Activated naive CD4-positive, alpha-beta T cell treated with anti-CD3 and anti-CD28 coated beads, Interleukin-2, amount 50 U/mL, for 72 hours (primary cell): Measurements from ENCODE around the gene RFC1. TPM values are rescaled to one million over a fixed set of nuclear protein-coding genes. Genes with fewer than 3 reads are reported as not detected.
"Not testable (repeated sequence)": the region's sequence is repeated elsewhere in the genome, so short reads cannot be mapped to it uniquely, and the experiment has no call there.

Experiments used
- ATAC-seq, 2 donors: fragments of 150-1000 bp; cut with Tn5 transposase; 2 replicates each; pipeline ENCODE4 v1.10.0; 2021; ENCODE audit warnings: mild to moderate bottlenecking in 2 of 2, moderate library complexity in 2 of 2
- DNase-seq, 2 donors: peaks; one replicate each; pipeline ENCODE4 v3.0.0; 2021 to 2022; ENCODE audit warnings: low spot score in 2 of 2
- H3K27ac Mint-ChIP-seq, 2 donors: one replicate each; pipeline ENCODE4 v1.8.0; 2022; ENCODE audit warnings: mild to moderate bottlenecking in 2 of 2, mixed read lengths in 2 of 2
- H3K36me3 Mint-ChIP-seq, 2 donors: one replicate each; pipeline ENCODE4 v1.8.0; 2022; ENCODE audit warnings: mixed read lengths in 2 of 2
- H3K9me3 Mint-ChIP-seq, 2 donors: one replicate each; pipeline ENCODE4 v1.8.0; 2022; ENCODE audit warnings: mixed read lengths in 2 of 2
- total RNA-seq, 2 donors: library from RNA; stranded (reverse); gene quantifications; one replicate each; pipeline ENCODE4 v1.2.3, GENCODE V29; 2022

RFC1 gene
- total RNA-seq, 2 donors from 2014 or later: 97.7 to 105 TPM

DNA sequence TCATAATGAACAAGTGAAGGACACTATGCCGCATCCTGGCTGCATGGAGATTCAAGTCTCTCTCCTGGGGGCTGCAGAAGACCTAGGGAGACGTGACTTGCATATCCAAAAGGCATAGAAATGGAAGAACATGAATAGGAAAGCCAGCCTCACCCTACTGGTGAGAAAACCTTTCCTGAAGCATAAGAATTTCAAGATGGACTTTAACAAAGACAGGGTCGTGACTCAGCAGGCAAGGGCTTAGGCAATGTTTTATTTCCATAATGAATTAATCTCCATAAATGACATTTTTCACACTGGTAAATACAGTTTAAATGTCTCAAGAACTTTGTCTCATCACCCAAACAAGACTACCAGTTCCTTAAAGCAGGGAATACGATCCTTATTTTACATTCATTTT is 78.9 kb downstream of the RFC1 start:
- no peak for DNase-seq
- H3K27ac Mint-ChIP-seq: no peak overlapping the region
- H3K36me3 Mint-ChIP-seq: peaks cover 0 to 20% of the 10 kb centered on the region in 2 donors
- H3K9me3 Mint-ChIP-seq: no peaks in the 10 kb centered on the region
- ATAC-seq: no peak

DNA sequence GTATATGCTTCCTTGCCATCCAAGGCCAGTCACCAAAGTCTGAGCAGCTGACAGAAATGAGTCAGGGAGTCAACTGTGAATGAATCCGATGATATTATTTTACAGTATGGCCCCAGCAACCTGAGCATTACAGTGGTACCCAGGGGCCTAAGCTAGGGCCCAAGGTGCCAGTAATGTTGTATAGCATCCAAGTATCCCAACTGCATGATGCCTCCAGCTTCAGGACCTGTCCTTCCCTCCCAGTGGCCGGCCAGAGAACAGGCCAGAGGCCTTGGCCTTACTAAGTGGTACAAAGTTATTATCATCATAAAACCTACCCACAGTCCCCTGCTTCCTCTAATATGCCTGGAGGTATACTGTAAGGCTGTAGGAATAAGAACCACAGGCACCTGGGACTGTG is 79.9 kb downstream of the RFC1 start:
- ATAC-seq (no peak), DNase-seq (no peak)
- no peaks in the 10 kb centered on the region for H3K9me3 Mint-ChIP-seq
- H3K36me3 Mint-ChIP-seq: peaks cover 0 to 20% of the 10 kb centered on the region in 2 donors
- H3K27ac Mint-ChIP-seq: no peak overlapping the region

DNA sequence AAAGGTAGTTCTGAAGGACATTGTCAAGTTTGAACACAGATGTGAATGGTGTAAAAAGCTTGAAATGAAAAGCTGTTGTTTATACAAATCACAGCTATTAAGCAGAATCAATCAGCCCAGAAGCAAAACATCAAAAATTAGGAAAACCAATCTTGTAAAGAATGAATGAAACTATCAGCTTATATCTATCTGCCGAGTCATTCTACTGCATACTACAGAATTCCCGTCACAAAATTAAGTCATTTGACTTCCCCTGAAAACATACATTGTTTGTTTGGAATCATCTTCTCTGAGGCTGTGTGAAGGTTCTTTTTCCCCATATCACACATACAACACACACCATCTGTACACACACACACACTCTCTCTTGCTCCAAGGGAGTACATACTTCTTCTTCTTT is 80.3 kb downstream of the RFC1 start:
- ATAC-seq (no peak), DNase-seq (no peak)
- Mint-ChIP-seq H3K27ac (no peak overlapping the region), H3K36me3 (peaks cover 0 to 20% of the 10 kb centered on the region in 2 donors), H3K9me3 (no peaks in the 10 kb centered on the region)

DNA sequence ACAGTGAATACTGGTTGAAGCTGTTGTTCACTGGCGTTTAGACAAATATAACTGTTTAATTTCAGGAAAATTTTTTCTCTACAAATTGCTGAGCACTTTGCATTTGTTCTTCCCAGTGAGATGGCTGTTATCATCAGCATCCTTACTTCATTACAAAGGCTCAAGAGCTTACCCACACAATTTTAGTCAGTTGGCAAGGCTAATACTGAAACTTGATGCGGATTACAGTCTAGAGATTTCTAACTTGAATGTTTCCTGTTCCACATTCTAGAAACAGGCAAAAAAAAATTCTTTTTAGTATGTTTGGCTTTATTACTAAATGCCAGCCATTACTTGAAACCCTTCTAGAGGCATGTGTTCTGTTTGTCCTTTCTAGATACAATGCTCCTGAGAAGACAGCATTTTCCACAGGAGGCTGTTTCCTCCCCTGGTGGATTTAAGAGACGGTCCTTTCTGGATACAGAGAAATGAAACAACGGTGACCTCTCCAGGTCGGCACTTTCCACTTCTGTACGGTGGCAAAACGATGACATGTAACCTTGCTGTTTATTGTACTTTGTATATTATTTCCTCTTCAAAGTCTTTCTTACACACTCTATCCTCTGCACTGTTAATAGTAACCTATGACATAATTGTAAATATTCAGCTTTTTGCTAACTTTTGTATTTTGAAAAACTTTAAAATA is 80.9 kb downstream of the RFC1 start:
- ATAC-seq: no peak
- Mint-ChIP-seq H3K36me3 (peaks cover 0 to 20% of the 10 kb centered on the region in 2 donors), H3K9me3 (no peaks in the 10 kb centered on the region), H3K27ac (no peak overlapping the region)
- no peak for DNase-seq

DNA sequence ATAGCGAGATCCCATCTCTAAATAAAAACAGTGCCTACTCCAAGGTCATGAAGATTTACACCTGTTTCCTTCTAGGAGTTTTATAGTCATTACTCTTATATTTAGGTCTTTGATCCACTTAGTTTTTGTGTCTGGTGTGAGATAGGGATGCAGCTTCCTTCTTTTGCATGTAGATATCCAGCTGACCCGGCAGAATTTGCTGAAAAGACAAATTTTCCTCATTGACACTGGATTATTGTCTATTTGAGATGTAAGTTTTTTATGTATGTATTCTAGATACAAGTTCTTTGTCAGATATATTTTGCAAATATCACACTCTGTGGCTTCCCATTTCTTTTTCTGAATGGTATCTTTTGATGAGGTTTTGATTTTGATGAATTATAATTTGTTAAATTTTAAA is 85.4 kb downstream of the RFC1 start:
- Mint-ChIP-seq H3K27ac (no peak overlapping the region), H3K9me3 (no peaks in the 10 kb centered on the region), H3K36me3 (no peaks in the 10 kb centered on the region)
- no peak for DNase-seq
- ATAC-seq: no peak

DNA sequence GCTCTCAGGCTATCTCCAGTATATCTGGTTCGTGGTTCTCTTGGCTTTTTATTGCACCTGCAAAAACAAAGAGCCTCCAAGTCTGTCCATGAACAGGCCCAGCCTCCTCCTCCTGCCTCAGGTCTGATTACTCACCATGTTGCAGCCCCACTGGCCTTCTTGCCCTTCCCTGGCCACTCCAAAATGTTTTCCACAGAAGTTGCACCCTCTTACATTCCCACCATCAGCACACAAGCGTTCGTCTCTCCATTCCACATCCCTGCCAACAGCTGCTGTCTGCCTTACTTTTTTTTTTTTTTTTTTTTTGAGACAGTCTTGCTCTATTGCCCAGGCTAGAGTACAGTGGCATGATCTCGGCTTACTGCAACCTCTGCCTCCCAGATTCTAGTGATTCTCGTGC is 86.7 kb downstream of the RFC1 start:
- DNase-seq (no peak), ATAC-seq (no peak)
- Mint-ChIP-seq H3K9me3 (no peaks in the 10 kb centered on the region), H3K36me3 (peaks cover 0 to 3% of the 10 kb centered on the region in 2 donors), H3K27ac (peak overlapping the region in 1 of 2 donors; percentile 45)

DNA sequence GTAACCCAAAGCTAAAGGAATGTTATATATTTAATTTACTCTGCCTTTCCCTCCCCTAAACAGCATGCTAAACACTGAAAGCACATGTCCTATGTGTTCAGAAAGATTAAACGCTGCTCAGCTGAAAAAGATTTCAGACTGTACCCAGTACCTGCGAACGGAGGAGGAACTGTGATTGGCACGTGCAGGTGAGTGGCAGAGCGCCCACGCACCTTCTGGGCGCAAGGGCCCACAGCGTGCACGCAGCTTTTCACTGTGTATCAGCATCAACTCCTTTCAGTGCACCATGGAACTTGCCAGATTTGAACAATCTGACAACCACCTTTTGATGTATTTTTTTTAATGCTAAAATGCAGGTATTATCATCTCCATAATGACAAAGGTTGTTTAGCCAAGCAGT is 87.7 kb downstream of the RFC1 start:
- no peak for ATAC-seq
- no peaks in the 10 kb centered on the region for H3K9me3 Mint-ChIP-seq
- H3K36me3 Mint-ChIP-seq: peaks cover 0 to 4% of the 10 kb centered on the region in 2 donors
- H3K27ac Mint-ChIP-seq: peak overlapping the region in 1 of 2 donors; percentile 36
- no peak for DNase-seq

DNA sequence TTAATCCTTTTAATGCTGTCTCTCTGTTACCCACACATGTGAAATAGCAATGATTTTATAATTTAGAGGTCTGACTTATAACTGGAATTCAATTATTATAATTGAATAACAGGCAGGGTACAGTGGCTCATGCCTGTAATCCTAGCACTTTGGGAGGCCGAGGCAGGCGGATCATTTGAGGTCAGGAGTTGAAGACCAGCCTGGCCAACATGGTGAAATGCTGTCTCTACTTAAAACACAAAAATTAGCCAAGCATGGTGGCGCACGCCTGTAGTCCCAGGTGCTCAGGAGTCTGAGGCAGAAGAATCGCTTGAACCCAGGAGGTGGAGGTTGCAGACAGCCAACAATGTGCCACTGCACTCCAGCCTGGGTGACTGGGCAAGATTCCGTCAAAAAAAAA is 88.5 kb downstream of the RFC1 start:
- H3K9me3 Mint-ChIP-seq, ATAC-seq, H3K27ac Mint-ChIP-seq, H3K36me3 Mint-ChIP-seq, DNase-seq: not testable (repeated sequence)

DNA sequence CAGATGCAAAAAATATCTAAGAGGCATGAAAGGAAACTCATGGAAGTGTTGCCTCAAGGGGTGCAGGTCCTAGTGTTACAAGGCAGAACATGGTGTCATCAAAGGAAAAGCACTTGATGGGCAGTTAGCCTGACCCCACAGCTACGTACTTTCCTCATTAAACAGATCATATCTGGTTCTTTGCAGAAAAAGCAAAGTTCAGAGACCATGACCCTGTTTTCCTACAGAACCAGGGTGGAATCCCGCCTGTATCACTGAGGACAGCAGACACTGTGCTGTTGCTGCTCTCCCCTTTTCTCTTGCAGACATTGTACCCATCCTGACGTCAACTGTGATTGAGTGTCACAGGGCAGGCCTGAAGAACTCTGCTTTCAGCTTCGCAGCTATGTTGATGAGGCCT is 91.7 kb downstream of the RFC1 start:
- no peak for DNase-seq
- Mint-ChIP-seq H3K9me3 (no peaks in the 10 kb centered on the region), H3K27ac (no peak overlapping the region), H3K36me3 (peaks cover 0 to 4% of the 10 kb centered on the region in 2 donors)
- no peak for ATAC-seq

DNA sequence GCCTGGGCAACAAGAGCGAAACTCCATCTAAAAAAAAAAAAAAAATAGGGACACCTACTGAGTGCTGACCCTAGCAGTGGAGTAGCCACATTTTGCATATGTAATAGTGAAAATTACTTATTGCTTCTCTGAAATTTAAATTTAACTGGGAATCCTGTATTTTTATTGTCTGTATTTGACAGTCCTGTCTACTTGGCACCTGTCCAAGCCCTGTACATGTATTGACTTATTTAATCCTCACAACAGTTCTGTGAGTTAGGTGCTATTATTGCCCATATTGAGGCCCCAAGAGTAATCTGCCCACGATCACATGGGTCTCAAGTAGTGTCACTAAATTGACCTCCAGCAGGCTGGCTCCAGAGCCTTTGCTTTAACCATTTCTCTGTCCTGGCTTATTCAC is 102.3 kb downstream of the RFC1 start:
- H3K27ac Mint-ChIP-seq: no peak overlapping the region
- DNase-seq (no peak), ATAC-seq (no peak)
- no peaks in the 10 kb centered on the region for H3K36me3 Mint-ChIP-seq
- no peaks in the 10 kb centered on the region for H3K9me3 Mint-ChIP-seq

DNA sequence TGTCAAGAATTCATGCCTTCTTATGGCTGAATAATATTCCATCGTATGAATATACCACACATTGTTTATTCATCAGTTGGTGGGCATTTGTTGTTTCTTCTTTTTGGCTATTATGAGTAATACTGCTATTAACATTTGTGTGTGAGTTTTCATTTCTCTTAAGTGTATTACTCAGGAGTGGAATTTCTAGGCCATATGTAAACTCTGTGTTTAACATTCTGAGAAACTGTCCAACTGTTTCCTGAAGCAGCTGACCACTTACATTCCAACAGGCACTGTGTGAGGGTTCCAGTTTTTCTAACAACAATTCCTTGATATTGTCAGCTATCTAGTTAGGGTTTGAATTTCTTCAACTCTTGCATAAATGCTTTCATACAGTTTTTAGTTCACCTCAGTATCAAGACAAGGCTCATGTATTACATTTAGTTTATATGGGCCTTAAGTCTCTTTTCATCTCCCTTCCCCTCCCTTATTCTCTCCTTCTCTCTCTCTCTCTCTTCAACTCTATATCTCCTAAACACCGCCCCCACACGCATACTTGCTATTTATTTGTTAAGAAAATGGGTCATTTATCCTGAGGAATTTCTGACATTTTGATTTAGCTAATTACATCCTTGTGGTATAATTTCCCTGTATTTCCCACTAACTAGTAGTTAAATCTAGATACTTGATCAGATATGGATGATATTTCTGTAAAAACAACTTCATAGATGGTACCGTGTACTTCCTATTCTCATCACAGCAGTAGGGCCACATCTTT is 106.4 kb downstream of the RFC1 start:
- no peaks in the 10 kb centered on the region for H3K9me3 Mint-ChIP-seq
- ATAC-seq: no peak

DNA sequence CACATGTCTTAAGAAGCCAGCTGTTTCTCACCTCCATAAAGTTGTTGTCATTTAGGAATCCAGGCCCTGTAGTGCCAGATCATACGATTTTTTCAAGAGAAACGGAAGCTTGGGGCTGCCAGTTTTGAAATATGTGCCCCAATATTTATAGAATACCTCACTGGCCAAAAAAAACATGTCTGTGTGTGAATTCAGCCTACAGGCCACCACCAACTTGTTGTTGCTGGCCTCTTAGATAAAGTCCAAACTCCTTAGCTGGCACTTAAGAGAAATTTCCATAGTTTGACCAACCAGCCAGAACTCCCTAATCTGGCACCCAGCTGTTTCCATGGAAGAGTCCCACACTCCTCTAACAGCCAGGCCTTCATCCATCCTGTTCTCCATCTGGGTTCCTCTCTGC is 109.7 kb downstream of the RFC1 start:
- H3K36me3 Mint-ChIP-seq: no peaks in the 10 kb centered on the region

More for the DNA sequence above, 106.4 kb downstream of the RFC1 start:
- H3K27ac Mint-ChIP-seq: peak overlapping the region in 1 of 2 donors; percentile 41
- H3K36me3 Mint-ChIP-seq: no peaks in the 10 kb centered on the region
- DNase-seq: no peak

DNA sequence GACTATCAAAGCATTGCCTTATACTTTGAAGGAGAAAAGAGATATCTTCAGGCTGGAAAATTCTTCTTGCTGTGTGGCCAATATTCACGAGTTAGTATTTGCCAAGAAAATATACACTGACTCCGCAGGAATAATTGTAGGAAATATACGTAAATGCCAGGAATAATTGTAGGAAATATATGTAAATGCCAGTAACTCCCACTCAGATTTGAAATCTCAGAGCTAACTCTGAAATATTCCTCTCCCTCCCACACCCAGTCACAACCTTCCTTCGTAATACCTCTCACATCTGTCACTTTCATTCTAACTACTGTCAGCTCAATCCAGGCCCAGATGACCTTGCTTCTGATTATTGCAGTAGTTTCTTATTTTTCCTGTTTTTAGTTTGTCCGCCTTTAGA is 110.3 kb downstream of the RFC1 start:
- Mint-ChIP-seq H3K27ac (no peak overlapping the region), H3K9me3 (no peaks in the 10 kb centered on the region), H3K36me3 (no peaks in the 10 kb centered on the region)
- DNase-seq: no peak
- no peak for ATAC-seq

More for the DNA sequence above, 109.7 kb downstream of the RFC1 start:
- Mint-ChIP-seq H3K9me3 (no peaks in the 10 kb centered on the region), H3K27ac (no peak overlapping the region)
- ATAC-seq: no peak
- no peak for DNase-seq

DNA sequence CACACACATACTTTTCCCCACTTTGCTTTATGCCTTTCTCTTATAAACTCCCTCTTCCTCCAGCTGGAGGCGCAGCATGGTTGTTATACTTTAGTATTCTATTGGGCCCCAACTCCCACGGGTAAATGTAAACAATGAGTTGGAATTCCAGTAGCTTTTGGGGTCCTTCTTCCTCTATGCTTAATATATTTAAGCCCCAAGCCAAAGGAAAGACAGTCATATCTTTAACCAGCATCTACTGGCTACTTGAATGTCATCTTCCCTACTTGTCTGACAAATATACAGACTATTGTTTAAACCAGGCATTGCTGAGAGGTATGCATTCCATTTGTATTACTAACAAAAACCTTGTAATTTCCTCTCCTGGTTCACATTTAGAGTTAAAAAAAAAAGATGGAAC is 110.9 kb downstream of the RFC1 start:
- H3K27ac Mint-ChIP-seq: no peak overlapping the region
- ATAC-seq: no peak
- DNase-seq: no peak
- no peaks in the 10 kb centered on the region for H3K9me3 Mint-ChIP-seq
- no peaks in the 10 kb centered on the region for H3K36me3 Mint-ChIP-seq

DNA sequence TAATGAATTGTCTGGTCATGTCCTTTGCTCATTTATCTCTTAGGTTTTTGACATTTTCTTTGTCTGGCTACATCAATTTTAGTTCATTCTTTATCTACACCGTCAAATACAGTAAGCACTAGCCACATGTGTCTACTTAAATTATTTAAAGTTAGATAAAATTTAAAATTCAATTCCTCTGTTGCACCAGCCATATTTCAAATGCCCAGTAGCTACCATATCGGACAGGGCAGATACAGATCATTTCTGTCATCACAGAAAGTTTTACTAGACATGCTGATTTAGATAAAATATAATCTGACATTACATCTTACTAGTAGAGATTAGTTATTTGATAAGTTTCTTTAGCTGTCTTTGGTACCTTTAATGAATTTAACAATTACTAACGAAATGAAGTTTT is 122.7 kb downstream of the RFC1 start:
- no peak for DNase-seq
- H3K36me3 Mint-ChIP-seq: peaks cover 7 to 9% of the 10 kb centered on the region in 2 donors

More for the DNA sequence above, 122.7 kb downstream of the RFC1 start:
- no peak for ATAC-seq
- Mint-ChIP-seq H3K9me3 (peaks cover 0 to 4% of the 10 kb centered on the region in 2 donors), H3K27ac (no peak overlapping the region)
